Progenitor cell of endocrine pancreas (in vitro differentiated cells): Measurements from ENCODE around the gene MON1A. TPM values are rescaled to one million over a fixed set of nuclear protein-coding genes. Genes with fewer than 3 reads are reported as not detected.

Experiments
- DNase-seq: peaks from one replicate; pipeline ENCODE4 v3.0.0; 2021; ENCODE audit warnings: low spot score; ENCODE audit not compliant: unreplicated experiment
- H3K27ac Mint-ChIP-seq: 2 replicates; pipeline ENCODE4 v1.8.0; 2021; ENCODE audit warnings: mild to moderate bottlenecking, moderate library complexity, mixed read lengths
- H3K27me3 Mint-ChIP-seq: 2 replicates; pipeline ENCODE4 v1.8.0; 2021; ENCODE audit warnings: mixed read lengths
- H3K36me3 Mint-ChIP-seq: 2 replicates; pipeline ENCODE4 v1.8.0; 2022; ENCODE audit warnings: mixed read lengths; ENCODE audit not compliant: insufficient read depth
- H3K4me1 Mint-ChIP-seq: 2 replicates; pipeline ENCODE4 v1.8.0; 2021; ENCODE audit warnings: low read depth, mixed read lengths
- H3K4me3 Mint-ChIP-seq: 2 replicates; pipeline ENCODE4 v1.8.0; 2021; ENCODE audit warnings: low read depth, mild to moderate bottlenecking, moderate library complexity, mixed read lengths
- H3K9me3 Mint-ChIP-seq: 2 replicates; pipeline ENCODE4 v1.8.0; 2021; ENCODE audit warnings: low read depth, mixed read lengths
- total RNA-seq: library from RNA; stranded (reverse); gene quantifications from 2 replicates; pipeline ENCODE4 v1.2.1, GENCODE V29; 2021
- TF ChIP-seq, protein P1 (sequence below): fragments of 200-600 bp; sonication (generic); IDR thresholded peaks from one replicate; pipeline ENCODE4 v1.5.0; 2021; ENCODE audit warnings: antibody characterized with exemption, mild to moderate bottlenecking; ENCODE audit not compliant: unreplicated experiment

Gene MON1A
- total RNA-seq, 1 donor from 2014 or later, result 8.8 TPM

DNA sequence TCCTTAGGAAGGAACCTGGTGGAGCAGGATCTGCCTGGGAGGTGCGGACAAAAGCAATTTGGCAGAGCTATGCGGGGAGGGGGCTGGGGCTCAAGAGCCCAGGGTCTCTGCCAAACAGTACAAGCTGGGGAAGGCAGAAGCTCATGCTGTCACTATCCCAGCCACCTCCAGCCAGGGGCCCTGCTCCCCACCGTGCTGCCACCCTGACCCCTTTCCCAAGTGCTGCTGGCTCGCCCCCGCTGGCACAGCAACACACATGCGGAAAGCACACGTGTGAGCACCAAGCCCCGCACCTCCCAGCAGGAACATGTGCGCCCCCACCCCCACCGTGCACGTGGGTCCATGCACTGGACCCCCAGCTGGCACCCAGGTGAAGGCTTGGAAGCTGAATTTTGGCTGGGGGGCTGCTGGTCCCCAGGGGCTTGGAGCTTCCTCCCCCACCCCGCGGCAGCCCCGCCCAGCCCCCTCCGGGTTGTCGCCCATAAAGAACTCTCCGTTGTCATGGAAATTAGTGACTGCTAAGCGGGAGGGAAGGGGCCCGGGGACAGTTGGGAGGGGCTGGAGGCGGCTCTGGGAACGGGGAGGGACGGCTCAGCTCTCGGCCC is 60.6 kb downstream of the MON1A start:
- peaks cover 63% of the 10 kb centered on the region for H3K27me3 Mint-ChIP-seq
- TF ChIP-seq, protein P1, sequence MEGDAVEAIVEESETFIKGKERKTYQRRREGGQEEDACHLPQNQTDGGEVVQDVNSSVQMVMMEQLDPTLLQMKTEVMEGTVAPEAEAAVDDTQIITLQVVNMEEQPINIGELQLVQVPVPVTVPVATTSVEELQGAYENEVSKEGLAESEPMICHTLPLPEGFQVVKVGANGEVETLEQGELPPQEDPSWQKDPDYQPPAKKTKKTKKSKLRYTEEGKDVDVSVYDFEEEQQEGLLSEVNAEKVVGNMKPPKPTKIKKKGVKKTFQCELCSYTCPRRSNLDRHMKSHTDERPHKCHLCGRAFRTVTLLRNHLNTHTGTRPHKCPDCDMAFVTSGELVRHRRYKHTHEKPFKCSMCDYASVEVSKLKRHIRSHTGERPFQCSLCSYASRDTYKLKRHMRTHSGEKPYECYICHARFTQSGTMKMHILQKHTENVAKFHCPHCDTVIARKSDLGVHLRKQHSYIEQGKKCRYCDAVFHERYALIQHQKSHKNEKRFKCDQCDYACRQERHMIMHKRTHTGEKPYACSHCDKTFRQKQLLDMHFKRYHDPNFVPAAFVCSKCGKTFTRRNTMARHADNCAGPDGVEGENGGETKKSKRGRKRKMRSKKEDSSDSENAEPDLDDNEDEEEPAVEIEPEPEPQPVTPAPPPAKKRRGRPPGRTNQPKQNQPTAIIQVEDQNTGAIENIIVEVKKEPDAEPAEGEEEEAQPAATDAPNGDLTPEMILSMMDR, result no peak
- no peaks in the 10 kb centered on the region for H3K9me3 Mint-ChIP-seq
- no peak overlapping the region for H3K4me3 Mint-ChIP-seq
- peaks cover 4% of the 10 kb centered on the region for H3K4me1 Mint-ChIP-seq
- no peak for DNase-seq
- H3K27ac Mint-ChIP-seq, result no peak overlapping the region
- H3K36me3 Mint-ChIP-seq, result no peaks in the 10 kb centered on the region

DNA sequence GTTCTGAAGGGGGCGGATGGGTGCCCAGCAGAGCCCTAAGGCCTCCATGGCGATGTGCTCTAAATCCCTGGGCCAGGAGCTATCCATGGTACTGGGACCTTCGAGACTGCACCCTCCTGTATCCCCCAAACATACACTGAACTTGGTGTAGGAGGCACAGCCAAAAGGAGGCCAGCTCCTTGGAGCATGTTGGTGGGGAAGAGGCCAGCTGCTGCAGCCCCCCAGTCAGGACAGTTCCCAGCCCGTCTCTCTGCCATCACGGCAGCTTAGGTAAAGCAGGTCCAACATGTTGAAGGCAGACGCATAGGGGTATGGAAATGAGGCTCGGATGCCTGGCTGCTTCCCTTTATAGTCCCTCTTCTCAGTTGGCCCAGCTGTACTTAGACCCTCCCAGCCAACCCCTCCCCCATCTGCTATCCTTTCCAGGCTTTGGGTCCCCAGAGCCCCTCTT is 61.7 kb downstream of the MON1A start:
- H3K27me3 Mint-ChIP-seq, result peaks cover 73% of the 10 kb centered on the region
- no peak overlapping the region for H3K27ac Mint-ChIP-seq
- no peaks in the 10 kb centered on the region for H3K9me3 Mint-ChIP-seq
- peak; percentile 51 for DNase-seq
- no peak overlapping the region for H3K4me3 Mint-ChIP-seq
- no peaks in the 10 kb centered on the region for H3K36me3 Mint-ChIP-seq
- TF ChIP-seq, protein P1, result no peak
- H3K4me1 Mint-ChIP-seq, result peaks cover 1% of the 10 kb centered on the region

DNA sequence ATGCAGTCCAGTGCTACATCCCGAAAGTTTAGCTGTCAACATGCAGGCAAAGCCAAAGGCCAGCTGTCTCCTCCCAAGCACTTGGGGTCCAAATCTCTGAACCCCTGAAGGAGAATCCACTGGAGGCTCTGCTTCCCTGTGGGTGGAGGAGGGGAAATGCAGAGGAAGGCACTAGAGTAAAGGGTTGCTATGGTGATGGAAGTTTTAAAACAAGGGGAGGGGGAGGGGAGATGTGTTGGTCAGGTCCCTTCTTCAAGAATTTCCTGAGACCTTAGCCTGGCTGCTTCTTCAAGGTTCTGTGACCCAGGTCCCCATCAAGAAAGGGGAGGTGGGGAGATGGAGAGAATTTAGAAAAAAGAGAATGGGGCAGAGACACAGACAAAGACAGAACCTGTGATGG is 62.2 kb downstream of the MON1A start:
- H3K9me3 Mint-ChIP-seq, result no peaks in the 10 kb centered on the region

DNA sequence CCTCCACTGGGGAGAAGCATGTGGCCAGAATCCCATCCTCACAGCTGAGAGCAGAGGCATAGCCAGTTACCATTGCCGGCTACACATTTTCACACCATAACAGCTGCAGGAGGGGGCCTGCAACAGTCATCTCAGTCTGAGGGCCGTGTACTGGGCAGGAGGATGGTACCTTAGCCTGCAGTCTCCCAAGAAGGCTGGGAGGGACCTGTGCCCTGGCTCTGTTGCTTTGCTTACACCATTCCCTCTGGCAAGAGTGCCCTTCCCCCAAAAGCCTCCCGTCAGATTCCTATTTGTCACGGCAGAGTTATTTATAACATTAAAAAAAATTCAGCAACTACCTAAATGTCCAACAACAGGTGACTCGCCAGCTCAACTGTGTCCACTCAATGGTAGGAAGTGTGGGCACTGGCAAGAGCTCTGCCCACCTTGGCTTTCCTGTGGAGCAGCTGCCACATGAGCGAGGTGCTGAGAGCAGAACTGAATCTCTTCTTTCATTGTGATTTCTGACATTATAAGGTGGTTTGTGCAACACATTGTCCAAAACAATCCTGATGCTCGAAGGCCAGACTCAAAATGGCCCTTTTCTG is 64.3 kb downstream of the MON1A start:
- H3K27ac Mint-ChIP-seq, result no peak overlapping the region
- no peak overlapping the region for H3K4me3 Mint-ChIP-seq
- H3K4me1 Mint-ChIP-seq, result no peaks in the 10 kb centered on the region
- H3K9me3 Mint-ChIP-seq, result no peaks in the 10 kb centered on the region
- DNase-seq, result no peak
- peaks cover 66% of the 10 kb centered on the region for H3K27me3 Mint-ChIP-seq
- H3K36me3 Mint-ChIP-seq, result no peaks in the 10 kb centered on the region
- TF ChIP-seq, protein P1, result no peak

More for the DNA sequence above, 62.2 kb downstream of the MON1A start:
- Mint-ChIP-seq H3K27ac (no peak overlapping the region), H3K4me1 (no peaks in the 10 kb centered on the region), H3K36me3 (no peaks in the 10 kb centered on the region), H3K27me3 (peaks cover 77% of the 10 kb centered on the region), H3K4me3 (no peak overlapping the region)
- DNase-seq, result no peak
- TF ChIP-seq, protein P1, result no peak

DNA sequence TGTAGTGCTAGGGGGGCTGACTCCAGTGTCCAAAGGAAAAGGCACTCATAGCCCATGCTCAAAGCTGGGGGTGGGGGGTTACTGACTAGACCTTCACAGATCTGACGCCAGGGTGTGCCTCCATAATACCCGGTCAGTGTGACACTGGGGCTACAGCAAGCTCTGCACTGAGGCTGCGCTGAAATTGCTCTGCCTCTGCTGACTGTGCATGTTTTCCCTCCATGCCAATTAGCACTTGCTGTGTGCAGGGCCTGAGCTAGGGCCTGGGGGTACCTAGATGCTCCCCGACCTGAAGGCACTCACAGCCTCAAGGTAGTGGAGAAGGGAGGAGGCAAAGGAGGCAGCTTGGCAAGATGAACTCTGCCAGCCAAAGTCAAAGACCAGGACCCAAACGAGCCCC is 65.1 kb downstream of the MON1A start:
- TF ChIP-seq, protein P1, result no peak
- peaks cover 61% of the 10 kb centered on the region for H3K27me3 Mint-ChIP-seq
- H3K9me3 Mint-ChIP-seq, result no peaks in the 10 kb centered on the region
- H3K27ac Mint-ChIP-seq, result no peak overlapping the region
- H3K36me3 Mint-ChIP-seq, result no peaks in the 10 kb centered on the region
- DNase-seq, result no peak
- H3K4me3 Mint-ChIP-seq, result no peak overlapping the region
- no peaks in the 10 kb centered on the region for H3K4me1 Mint-ChIP-seq
